ENCODE measurements around the gene SMDT1.
"Not testable (repeated sequence)": the region's sequence is repeated elsewhere in the genome, so short reads cannot be mapped to it uniquely, and the experiment has no call there.

Gene SMDT1

GRCh38 chr22:42120231-42121021 lies 40.9 kb downstream of the SMDT1 start:
- not testable (repeated sequence) for H3K4me1 ChIP-seq (ENCODE audit: insufficient read depth, low read length); H3K27me3 ChIP-seq (ENCODE audit: insufficient read depth, low read length); H3K27ac ChIP-seq (ENCODE audit: low read length); H3K9me3 ChIP-seq (ENCODE audit: insufficient read depth, low read depth, low read length); H3K9ac ChIP-seq (ENCODE audit: low read depth, low read length); H3K36me3 ChIP-seq (ENCODE audit: insufficient read depth, low read depth, low read length); H3K4me3 ChIP-seq (ENCODE audit: low read length)

- H3K9me3 ChIP-seq (ENCODE audit: insufficient read depth, low read depth, low read length); H3K9ac ChIP-seq (ENCODE audit: low read depth, low read length); H3K27me3 ChIP-seq (ENCODE audit: insufficient read depth, low read length); H3K36me3 ChIP-seq (ENCODE audit: insufficient read depth, low read depth, low read length); H3K27ac ChIP-seq (ENCODE audit: low read length); H3K4me1 ChIP-seq (ENCODE audit: insufficient read depth, low read length); H3K4me3 ChIP-seq (ENCODE audit: low read length): not testable (repeated sequence)
Measured at GRCh38 chr22:42123529-42123928, 44.0 kb downstream of the SMDT1 start.

- Histone ChIP-seq H3K4me1 (ENCODE audit: insufficient read depth, low read length) (no peaks in the 10 kb centered on the region), H3K9me3 (ENCODE audit: insufficient read depth, low read depth, low read length) (no peaks in the 10 kb centered on the region), H3K9ac (ENCODE audit: low read depth, low read length) (no peak overlapping the region), H3K36me3 (ENCODE audit: insufficient read depth, low read depth, low read length) (no peaks in the 10 kb centered on the region), H3K27me3 (ENCODE audit: insufficient read depth, low read length) (peaks cover 1% of the 10 kb centered on the region; the same call in 1 of the 2 replicates), H3K4me3 (ENCODE audit: low read length) (no peak overlapping the region), H3K27ac (ENCODE audit: low read length) (no peak overlapping the region)
Measured at GRCh38 chr22:42127606-42128005, 48.1 kb downstream of the SMDT1 start.

- H3K27me3 ChIP-seq (ENCODE audit: insufficient read depth, low read length); H3K9ac ChIP-seq (ENCODE audit: low read depth, low read length): not testable (repeated sequence)
Measured at GRCh38 chr22:42128007-42128406, 48.5 kb downstream of the SMDT1 start.

GRCh38 chr22:42128776-42129694 lies 49.5 kb downstream of the SMDT1 start:
- H3K27me3 ChIP-seq (ENCODE audit: insufficient read depth, low read length); H3K9me3 ChIP-seq (ENCODE audit: insufficient read depth, low read depth, low read length); H3K4me3 ChIP-seq (ENCODE audit: low read length); H3K36me3 ChIP-seq (ENCODE audit: insufficient read depth, low read depth, low read length); H3K27ac ChIP-seq (ENCODE audit: low read length); H3K4me1 ChIP-seq (ENCODE audit: insufficient read depth, low read length); H3K9ac ChIP-seq (ENCODE audit: low read depth, low read length): not testable (repeated sequence)

More at GRCh38 chr22:42128007-42128406, 48.5 kb downstream of the SMDT1 start:
- not testable (repeated sequence) for H3K27ac ChIP-seq (ENCODE audit: low read length); H3K9me3 ChIP-seq (ENCODE audit: insufficient read depth, low read depth, low read length); H3K4me3 ChIP-seq (ENCODE audit: low read length); H3K36me3 ChIP-seq (ENCODE audit: insufficient read depth, low read depth, low read length); H3K4me1 ChIP-seq (ENCODE audit: insufficient read depth, low read length)

- H3K9me3 ChIP-seq (ENCODE audit: insufficient read depth, low read depth, low read length); H3K9ac ChIP-seq (ENCODE audit: low read depth, low read length); H3K36me3 ChIP-seq (ENCODE audit: insufficient read depth, low read depth, low read length); H3K27ac ChIP-seq (ENCODE audit: low read length); H3K27me3 ChIP-seq (ENCODE audit: insufficient read depth, low read length); H3K4me1 ChIP-seq (ENCODE audit: insufficient read depth, low read length); H3K4me3 ChIP-seq (ENCODE audit: low read length): not testable (repeated sequence)
Measured at GRCh38 chr22:42130182-42130581, 50.7 kb downstream of the SMDT1 start.

- not testable (repeated sequence) for H3K27ac ChIP-seq (ENCODE audit: low read length); H3K36me3 ChIP-seq (ENCODE audit: insufficient read depth, low read depth, low read length); H3K4me3 ChIP-seq (ENCODE audit: low read length); H3K9me3 ChIP-seq (ENCODE audit: insufficient read depth, low read depth, low read length); H3K4me1 ChIP-seq (ENCODE audit: insufficient read depth, low read length); H3K9ac ChIP-seq (ENCODE audit: low read depth, low read length); H3K27me3 ChIP-seq (ENCODE audit: insufficient read depth, low read length)
Measured at GRCh38 chr22:42130639-42131431, 51.3 kb downstream of the SMDT1 start, which contains the start of gene CYP2D6. CYP2D6 (minus strand) TSS chr22:42130810; CDS start chr22:42130791, 19 bp downstream.

- no peak overlapping the region for H3K27ac ChIP-seq (ENCODE audit: low read length)
- H3K9me3 ChIP-seq (ENCODE audit: insufficient read depth, low read depth, low read length) = no peaks in the 10 kb centered on the region
- H3K4me3 ChIP-seq (ENCODE audit: low read length) = no peak overlapping the region
- no peaks in the 10 kb centered on the region for H3K4me1 ChIP-seq (ENCODE audit: insufficient read depth, low read length)
- H3K36me3 ChIP-seq (ENCODE audit: insufficient read depth, low read depth, low read length) = no peaks in the 10 kb centered on the region
- peaks cover 9% of the 10 kb centered on the region; the same call in 1 of the 2 replicates for H3K27me3 ChIP-seq (ENCODE audit: insufficient read depth, low read length)
- no peak overlapping the region for H3K9ac ChIP-seq (ENCODE audit: low read depth, low read length)
Measured at GRCh38 chr22:42131562-42131961, 52.1 kb downstream of the SMDT1 start.

GRCh38 chr22:42132457-42132856 lies 53.0 kb downstream of the SMDT1 start:
- Histone ChIP-seq H3K9me3 (ENCODE audit: insufficient read depth, low read depth, low read length) (no peaks in the 10 kb centered on the region), H3K36me3 (ENCODE audit: insufficient read depth, low read depth, low read length) (no peaks in the 10 kb centered on the region), H3K9ac (ENCODE audit: low read depth, low read length) (no peak overlapping the region), H3K27me3 (ENCODE audit: insufficient read depth, low read length) (peaks cover 9% of the 10 kb centered on the region; the same call in 1 of the 2 replicates), H3K27ac (ENCODE audit: low read length) (no peak overlapping the region), H3K4me3 (ENCODE audit: low read length) (no peak overlapping the region), H3K4me1 (ENCODE audit: insufficient read depth, low read length) (no peaks in the 10 kb centered on the region)
